CD4-positive, alpha-beta T cell (primary cell): ENCODE results near the gene RPL18. TPM values are rescaled to one million over a fixed set of nuclear protein-coding genes. Genes with fewer than 3 reads are reported as not detected.

Source experiments
- ATAC-seq: fragments of 200-7000 bp; cut with Tn5 transposase; one replicate; pipeline ENCODE4 v1.10.0; 2022; ENCODE audit warnings: mild to moderate bottlenecking; ENCODE audit not compliant: poor library complexity
- CTCF ChIA-PET: fragments of 350-600 bp; sonication (Branson Sonifier 250); formaldehyde crosslinking; loops from one replicate; lab custom pipeline; 2021; ENCODE audit warnings: antibody characterized with exemption, inconsistent platforms; lab: Charles Lee
- POLR2A ChIA-PET: fragments of 350-600 bp; sonication (Branson Sonifier 250); formaldehyde crosslinking; loops from one replicate; lab custom pipeline; 2021; ENCODE audit warnings: antibody characterized with exemption, inconsistent platforms; lab: Charles Lee
- DNase-seq, 14 experiments: peaks; one replicate each; pipeline ENCODE4 v3.0.0-alpha.2; 2013 to 2020; ENCODE audit warnings: mixed read lengths in 2 of 14
- H3K27ac ChIP-seq, 2 donors: one replicate each; pipeline versions ENCODE4 v1.5.1 to v1.7.0; 2013; ENCODE audit warnings: low read length in 2 of 2, low read depth in 1 of 2, mild to moderate bottlenecking in 1 of 2
- H3K27me3 ChIP-seq, 2 experiments: 1 replicate in 1 of 2; 2 replicates in 1 of 2; pipeline versions ENCODE4 v1.6.1 to v1.7.0; 2013; ENCODE audit warnings: low read length in 2 of 2, control low read depth in 1 of 2, mild to moderate bottlenecking in 1 of 2, moderate library complexity in 1 of 2; ENCODE audit not compliant: insufficient read depth in 2 of 2, control insufficient read depth in 1 of 2
- H3K36me3 ChIP-seq: one replicate; pipeline ENCODE4 v1.6.1; 2013; ENCODE audit warnings: low read length, control low read depth; ENCODE audit not compliant: insufficient read depth
- H3K4me1 ChIP-seq: one replicate; pipeline ENCODE4 v1.6.1; 2013; ENCODE audit warnings: low read length, control low read depth; ENCODE audit not compliant: insufficient read depth
- H3K4me3 ChIP-seq: one replicate; pipeline ENCODE4 v1.5.1; 2013; ENCODE audit warnings: mild to moderate bottlenecking, low read length, moderate library complexity
- H3K9me3 ChIP-seq, 2 experiments: 1 replicate in 1 of 2; 2 replicates in 1 of 2; pipeline versions ENCODE4 v1.6.1 to v1.7.0; 2013; ENCODE audit warnings: low read length in 2 of 2, mild to moderate bottlenecking in 2 of 2, control low read depth in 1 of 2, moderate library complexity in 1 of 2; ENCODE audit not compliant: control insufficient read depth in 1 of 2, insufficient read depth in 1 of 2
- H3K27ac Mint-ChIP-seq: one replicate; pipeline ENCODE4 v1.8.0; 2020; ENCODE audit warnings: mixed read lengths
- H3K27me3 Mint-ChIP-seq: one replicate; pipeline ENCODE4 v1.8.0; 2021; ENCODE audit warnings: mixed read lengths
- H3K36me3 Mint-ChIP-seq: one replicate; pipeline ENCODE4 v1.8.0; 2021; ENCODE audit warnings: low read depth, mixed read lengths
- H3K4me1 Mint-ChIP-seq: one replicate; pipeline ENCODE4 v1.8.0; 2021; ENCODE audit warnings: low read depth, mixed read lengths
- H3K4me3 Mint-ChIP-seq: one replicate; pipeline ENCODE4 v1.8.0; 2020; ENCODE audit warnings: mild to moderate bottlenecking, mixed read lengths
- H3K9me3 Mint-ChIP-seq: one replicate; pipeline ENCODE4 v1.8.0; 2020; ENCODE audit warnings: mixed read lengths
- intact Hi-C, 2 experiments: fragments of 100-400 bp; cut with DNase I in 1 of 2; cut with micrococcal nuclease in 1 of 2; formaldehyde crosslinking; loops; one replicate each; pipeline versions ENCODE4 v1.15.1 to v1.9.0; 2023 to 2025; cut with DNase I, micrococcal nuclease
- total RNA-seq, 174 experiments: library from RNA in 2 of 174; stranded (reverse) in 2 of 174; gene quantifications; one replicate each; pipeline ENCODE4 v1.2.3 and lab custom pipeline; 2021 to 2026
- TF ChIP-seq, protein P1 (sequence below): fragments of 200-600 bp; IDR thresholded peaks from one replicate; pipeline ENCODE4 v1.8.0; 2022; ENCODE audit warnings: antibody characterized with exemption, mild to moderate bottlenecking

The RPL18 gene
- total RNA-seq, 2 experiments from 2014 or later, result 2,820 to 2,913 TPM

DNA sequence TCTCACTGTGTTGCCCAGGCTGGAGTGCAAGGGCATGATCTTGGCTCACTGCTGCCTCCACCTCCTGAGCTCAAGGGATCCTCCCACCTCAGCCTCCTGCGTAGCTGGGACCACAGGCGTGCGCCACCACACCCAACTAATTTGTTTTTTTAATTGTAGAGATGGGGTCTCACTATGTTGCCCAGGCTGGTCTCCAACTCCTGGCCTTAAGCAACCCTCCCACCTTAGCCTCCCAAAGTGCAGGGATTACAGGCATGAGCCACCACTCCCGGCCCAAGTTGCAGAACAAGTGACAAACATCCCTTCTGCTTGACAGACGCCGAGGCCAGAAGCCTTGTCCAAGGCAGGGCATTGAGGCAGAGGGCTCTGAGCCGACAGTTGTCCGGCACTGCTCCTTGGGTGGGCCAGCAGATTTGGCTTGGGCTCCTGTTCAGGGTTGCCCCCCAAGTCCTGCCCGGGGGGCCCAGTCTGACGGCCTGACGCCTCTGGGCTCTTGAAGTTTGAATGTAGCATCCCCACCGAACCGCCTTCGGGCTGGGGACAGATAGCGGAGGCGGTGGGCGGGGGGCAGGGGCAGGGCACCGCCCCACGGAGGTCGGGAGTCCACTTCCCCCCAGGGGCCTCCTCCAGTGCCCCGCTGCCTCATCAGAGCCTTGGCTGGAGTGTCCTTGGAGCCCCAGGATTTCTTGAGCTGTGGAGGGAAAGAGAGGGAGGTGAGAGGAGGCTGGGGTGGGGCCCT lies 18.1 kb downstream of the RPL18 start:
- Mint-ChIP-seq H3K36me3 (no peaks in the 10 kb centered on the region), H3K4me3 (no peak overlapping the region), H3K9me3 (no peaks in the 10 kb centered on the region), H3K27ac (no peak overlapping the region), H3K27me3 (no peaks in the 10 kb centered on the region), H3K4me1 (peaks cover 5% of the 10 kb centered on the region)
- H3K27me3 ChIP-seq, result no peaks in the 10 kb centered on the region
- H3K36me3 ChIP-seq, result no peaks in the 10 kb centered on the region
- TF ChIP-seq, protein P1, sequence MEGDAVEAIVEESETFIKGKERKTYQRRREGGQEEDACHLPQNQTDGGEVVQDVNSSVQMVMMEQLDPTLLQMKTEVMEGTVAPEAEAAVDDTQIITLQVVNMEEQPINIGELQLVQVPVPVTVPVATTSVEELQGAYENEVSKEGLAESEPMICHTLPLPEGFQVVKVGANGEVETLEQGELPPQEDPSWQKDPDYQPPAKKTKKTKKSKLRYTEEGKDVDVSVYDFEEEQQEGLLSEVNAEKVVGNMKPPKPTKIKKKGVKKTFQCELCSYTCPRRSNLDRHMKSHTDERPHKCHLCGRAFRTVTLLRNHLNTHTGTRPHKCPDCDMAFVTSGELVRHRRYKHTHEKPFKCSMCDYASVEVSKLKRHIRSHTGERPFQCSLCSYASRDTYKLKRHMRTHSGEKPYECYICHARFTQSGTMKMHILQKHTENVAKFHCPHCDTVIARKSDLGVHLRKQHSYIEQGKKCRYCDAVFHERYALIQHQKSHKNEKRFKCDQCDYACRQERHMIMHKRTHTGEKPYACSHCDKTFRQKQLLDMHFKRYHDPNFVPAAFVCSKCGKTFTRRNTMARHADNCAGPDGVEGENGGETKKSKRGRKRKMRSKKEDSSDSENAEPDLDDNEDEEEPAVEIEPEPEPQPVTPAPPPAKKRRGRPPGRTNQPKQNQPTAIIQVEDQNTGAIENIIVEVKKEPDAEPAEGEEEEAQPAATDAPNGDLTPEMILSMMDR, result no peak
- ATAC-seq (no peak), DNase-seq (peak in 1 of 14 experiments; percentile 7)
- intact Hi-C loops, result no loop called here
- POLR2A ChIA-PET, result no interaction called here
- H3K27ac ChIP-seq, result no peak overlapping the region
- CTCF ChIA-PET, result interaction anchor here (1.1 kb wide), 1 partner anchor 19 kb away, joined by 3 read pairs; the partner anchor contains the start of gene SPHK2
- H3K4me1 ChIP-seq, result peaks cover 22% of the 10 kb centered on the region
- H3K4me3 ChIP-seq, result no peak overlapping the region
- H3K9me3 ChIP-seq, result no peaks in the 10 kb centered on the region

DNA sequence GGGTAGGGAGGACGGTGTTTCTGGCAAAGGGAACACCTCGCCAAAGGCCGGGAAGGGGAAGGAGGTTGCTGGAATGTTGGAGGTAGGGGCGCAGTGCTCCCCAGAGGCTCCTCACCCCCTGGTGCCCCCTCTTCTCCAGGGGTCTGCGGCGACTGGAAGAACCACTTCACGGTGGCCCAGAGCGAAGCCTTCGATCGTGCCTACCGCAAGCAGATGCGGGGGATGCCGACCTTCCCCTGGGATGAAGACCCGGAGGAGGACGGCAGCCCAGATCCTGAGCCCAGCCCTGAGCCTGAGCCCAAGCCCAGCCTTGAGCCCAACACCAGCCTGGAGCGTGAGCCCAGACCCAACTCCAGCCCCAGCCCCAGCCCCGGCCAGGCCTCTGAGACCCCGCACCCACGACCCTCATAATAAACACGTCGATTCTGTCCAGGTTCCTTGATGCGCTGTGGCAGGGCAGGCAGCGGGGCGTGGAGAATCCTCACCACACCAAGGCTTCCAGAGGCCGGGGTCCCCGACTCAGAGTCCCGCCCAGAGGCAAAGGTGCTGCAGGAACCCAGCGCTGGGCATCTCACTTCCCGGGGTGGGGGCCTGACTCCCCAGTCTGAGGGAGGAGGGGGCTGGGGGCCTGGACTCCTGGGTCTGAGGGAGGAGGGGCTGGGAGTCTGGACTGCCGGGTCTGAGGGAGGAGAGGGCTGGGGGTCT lies 19.8 kb downstream of the RPL18 start:
- ATAC-seq (no peak), DNase-seq (peak in 1 of 14 experiments; percentile 10)
- Mint-ChIP-seq H3K36me3 (no peaks in the 10 kb centered on the region), H3K27me3 (no peaks in the 10 kb centered on the region), H3K4me3 (no peak overlapping the region), H3K4me1 (peaks cover 10% of the 10 kb centered on the region), H3K9me3 (no peaks in the 10 kb centered on the region), H3K27ac (peak overlapping the region; percentile 42)
- Histone ChIP-seq H3K9me3 (no peaks in the 10 kb centered on the region), H3K27ac (no peak overlapping the region), H3K4me1 (peaks cover 26% of the 10 kb centered on the region), H3K27me3 (no peaks in the 10 kb centered on the region), H3K4me3 (no peak overlapping the region), H3K36me3 (no peaks in the 10 kb centered on the region)
- TF ChIP-seq, protein P1, result no peak
- CTCF ChIA-PET, result no interaction called here
- POLR2A ChIA-PET, result no interaction called here
- intact Hi-C loops, result no loop called here

DNA sequence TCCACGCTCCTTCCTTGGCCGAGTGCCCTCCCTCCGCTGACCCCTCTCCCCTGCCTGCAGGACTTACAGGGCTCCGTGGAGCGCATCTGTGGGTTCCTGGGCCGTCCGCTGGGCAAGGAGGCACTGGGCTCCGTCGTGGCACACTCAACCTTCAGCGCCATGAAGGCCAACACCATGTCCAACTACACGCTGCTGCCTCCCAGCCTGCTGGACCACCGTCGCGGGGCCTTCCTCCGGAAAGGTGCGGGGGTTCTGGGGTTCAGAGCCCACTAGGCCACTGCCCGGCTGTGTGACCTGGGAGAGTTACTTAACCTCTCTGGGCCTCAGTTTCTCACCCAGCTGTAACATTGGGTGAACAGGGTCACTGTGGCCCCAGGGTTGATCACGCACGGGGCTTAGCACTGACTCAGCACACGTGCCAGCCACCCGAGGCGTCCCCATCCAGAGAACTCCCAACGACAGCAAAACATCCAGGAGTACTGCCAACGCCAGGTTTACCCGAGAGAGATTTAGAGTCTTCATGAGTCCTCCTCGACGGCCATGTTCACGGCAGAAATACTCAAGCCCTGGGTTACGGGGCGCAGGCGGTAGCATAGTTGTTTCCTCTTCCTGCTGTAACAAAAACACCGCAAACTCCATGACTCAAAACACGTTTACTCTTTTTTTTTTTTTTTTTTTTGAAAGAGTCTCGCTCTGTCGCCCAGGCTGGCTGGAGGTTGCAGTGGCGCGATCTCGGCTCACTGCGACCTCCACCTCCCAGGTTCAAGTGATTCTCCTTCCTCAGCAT lies 22.1 kb downstream of the RPL18 start:
- H3K27ac Mint-ChIP-seq, result peak overlapping the region; percentile 88
- CTCF ChIA-PET, result interaction anchor here (0.7 to 1.0 kb wide), 2 partner anchors 9 to 12 kb away, joined by 3 to 4 read pairs; no protein-coding TSS in a partner anchor
- Histone ChIP-seq H3K27ac (peak overlapping the region; percentile 50 to 61), H3K4me1 (peaks cover 35% of the 10 kb centered on the region), H3K27me3 (no peaks in the 10 kb centered on the region), H3K4me3 (peak overlapping the region; percentile 55), H3K9me3 (no peaks in the 10 kb centered on the region), H3K36me3 (no peaks in the 10 kb centered on the region)
- no peaks in the 10 kb centered on the region for H3K27me3 Mint-ChIP-seq
- peaks cover 10% of the 10 kb centered on the region for H3K4me1 Mint-ChIP-seq
- H3K9me3 Mint-ChIP-seq, result no peaks in the 10 kb centered on the region
- intact Hi-C loops, result no loop called here
- peak overlapping the region; percentile 80 for H3K4me3 Mint-ChIP-seq
- DNase-seq (peak in 12 of 14 experiments; percentile 29 to 84 (median 46)), ATAC-seq (peak; percentile 94)
- TF ChIP-seq, protein P1, result no peak
- no peaks in the 10 kb centered on the region for H3K36me3 Mint-ChIP-seq
- POLR2A ChIA-PET, result no interaction called here
